ENCODE data around the gene MMP11. TPM values are rescaled to one million over a fixed set of nuclear protein-coding genes. Genes with fewer than 3 reads are reported as not detected.

Gene MMP11
- total RNA-seq, 1 donor from 2014 or later: 1.0 TPM

DNA sequence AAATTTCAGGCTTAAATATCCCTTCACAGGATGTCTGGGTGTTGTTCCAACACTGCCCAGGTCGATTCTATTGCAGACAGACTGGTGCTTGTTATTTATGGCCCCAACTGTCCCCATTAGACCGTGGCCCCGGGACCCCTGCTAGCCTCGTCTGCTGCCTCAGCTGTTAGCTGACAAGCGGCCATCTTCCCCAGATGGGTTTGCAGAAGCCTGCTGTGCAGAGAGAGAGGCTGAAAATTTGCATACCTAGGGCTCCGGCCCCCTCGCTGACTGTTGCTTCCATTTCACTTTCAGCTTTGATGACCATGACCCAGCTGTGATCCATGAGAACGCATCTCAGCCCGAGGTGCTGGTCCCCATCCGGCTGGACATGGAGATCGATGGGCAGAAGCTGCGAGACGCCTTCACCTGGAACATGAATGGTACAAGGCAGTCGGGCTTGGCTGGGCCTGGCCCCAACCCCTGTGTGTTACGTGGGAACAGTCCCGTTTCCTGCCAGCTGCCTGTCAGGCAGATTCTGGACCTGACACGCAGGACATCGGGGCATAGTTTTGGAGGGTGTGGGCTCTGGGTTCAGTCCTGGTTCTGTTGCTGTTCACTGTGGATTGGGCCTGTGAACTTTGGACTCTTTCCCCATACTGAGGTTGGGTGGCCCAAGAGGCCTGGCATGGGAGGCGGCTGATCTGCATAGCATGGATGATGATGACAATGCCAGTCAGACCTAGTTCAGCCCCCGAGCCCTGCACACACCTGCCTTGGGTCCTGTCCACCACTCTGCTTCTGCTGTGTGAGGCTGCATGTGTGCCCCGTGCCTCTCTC, 30.6 kb downstream of the MMP11 start:
- Mint-ChIP-seq H3K27me3 (ENCODE audit: low read depth) (no peaks in the 10 kb centered on the region), H3K36me3 (ENCODE audit: low read depth) (peaks cover 65% of the 10 kb centered on the region), H3K27ac (no peak overlapping the region), H3K9me3 (no peaks in the 10 kb centered on the region), H3K4me1 (ENCODE audit: low read depth) (no peaks in the 10 kb centered on the region), H3K4me3 (ENCODE audit: low read depth) (no peak overlapping the region)
- intact Hi-C loops (cut with micrococcal nuclease): no loop called here
- no peak for DNase-seq (ENCODE audit: low spot score)

GRCh38 chr22:23804781-23805291, 32.2 kb downstream of the MMP11 start:
- no peaks in the 10 kb centered on the region for H3K27me3 Mint-ChIP-seq (ENCODE audit: low read depth)
- peaks cover 59% of the 10 kb centered on the region for H3K36me3 Mint-ChIP-seq (ENCODE audit: low read depth)
- no peak overlapping the region for H3K27ac Mint-ChIP-seq
- no peak for DNase-seq (ENCODE audit: low spot score)
- intact Hi-C loops (cut with micrococcal nuclease): no loop called here
- H3K4me3 Mint-ChIP-seq (ENCODE audit: low read depth): no peak overlapping the region
- no peaks in the 10 kb centered on the region for H3K4me1 Mint-ChIP-seq (ENCODE audit: low read depth)
- no peaks in the 10 kb centered on the region for H3K9me3 Mint-ChIP-seq

GRCh38 chr22:23806837-23807236, 34.2 kb downstream of the MMP11 start:
- Mint-ChIP-seq H3K27me3 (ENCODE audit: low read depth) (no peaks in the 10 kb centered on the region), H3K27ac (no peak overlapping the region), H3K36me3 (ENCODE audit: low read depth) (peaks cover 60% of the 10 kb centered on the region), H3K4me3 (ENCODE audit: low read depth) (no peak overlapping the region), H3K4me1 (ENCODE audit: low read depth) (peaks cover 4% of the 10 kb centered on the region), H3K9me3 (no peaks in the 10 kb centered on the region)
- no peak for DNase-seq (ENCODE audit: low spot score)
- intact Hi-C loops (cut with micrococcal nuclease): no loop called here

- Mint-ChIP-seq H3K27me3 (ENCODE audit: low read depth) (no peaks in the 10 kb centered on the region), H3K9me3 (no peaks in the 10 kb centered on the region), H3K36me3 (ENCODE audit: low read depth) (peaks cover 55% of the 10 kb centered on the region), H3K4me1 (ENCODE audit: low read depth) (peaks cover 8% of the 10 kb centered on the region), H3K27ac (no peak overlapping the region), H3K4me3 (ENCODE audit: low read depth) (no peak overlapping the region)
- no peak for DNase-seq (ENCODE audit: low spot score)
- intact Hi-C loops (cut with micrococcal nuclease): no loop called here
Measured at GRCh38 chr22:23812378-23812777, 39.7 kb downstream of the MMP11 start.

GRCh38 chr22:23815541-23816155, 43.0 kb downstream of the MMP11 start:
- H3K36me3 Mint-ChIP-seq (ENCODE audit: low read depth): peaks cover 68% of the 10 kb centered on the region
- H3K4me3 Mint-ChIP-seq (ENCODE audit: low read depth): no peak overlapping the region
- H3K4me1 Mint-ChIP-seq (ENCODE audit: low read depth): peaks cover 19% of the 10 kb centered on the region

DNA sequence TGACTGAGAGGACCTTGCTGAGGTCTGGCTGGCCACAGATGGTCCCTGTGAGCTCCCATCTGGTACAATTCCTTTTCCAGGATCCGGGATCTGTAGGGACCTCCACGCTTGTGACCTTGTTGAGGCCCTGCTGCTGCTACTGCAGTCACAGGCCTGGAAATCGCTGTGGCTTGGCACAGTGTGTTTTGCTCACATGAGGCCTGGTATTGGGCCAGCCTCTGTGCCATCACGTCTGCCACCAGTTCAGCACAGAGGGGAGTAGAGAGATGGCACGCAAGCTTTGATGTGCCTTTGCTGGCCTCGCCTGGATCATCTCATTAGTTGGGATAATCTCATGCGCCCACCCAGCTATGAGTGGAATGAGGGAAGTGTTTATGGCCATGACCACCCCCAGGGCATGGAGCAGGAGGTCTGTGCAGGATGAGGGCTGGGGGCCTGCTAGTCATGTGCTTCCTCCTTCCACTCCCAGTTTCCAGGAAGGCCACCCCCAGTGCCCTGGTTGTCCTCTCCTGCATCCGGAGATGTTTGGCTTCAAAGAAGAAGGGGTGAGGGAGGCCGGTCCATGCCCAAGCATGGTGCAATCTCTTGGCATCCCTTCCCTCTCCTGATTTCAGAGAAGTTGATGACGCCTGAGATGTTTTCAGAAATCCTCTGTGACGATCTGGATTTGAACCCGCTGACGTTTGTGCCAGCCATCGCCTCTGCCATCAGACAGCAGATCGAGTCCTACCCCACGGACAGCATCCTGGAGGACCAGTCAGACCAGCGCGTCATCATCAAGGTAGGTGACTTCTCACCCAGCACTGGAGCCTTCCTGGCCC, 43.7 kb downstream of the MMP11 start:
- H3K27ac Mint-ChIP-seq: no peak overlapping the region
- H3K9me3 Mint-ChIP-seq: no peaks in the 10 kb centered on the region
- peaks cover 68% of the 10 kb centered on the region for H3K36me3 Mint-ChIP-seq (ENCODE audit: low read depth)
- H3K27me3 Mint-ChIP-seq (ENCODE audit: low read depth): no peaks in the 10 kb centered on the region
- H3K4me1 Mint-ChIP-seq (ENCODE audit: low read depth): peaks cover 21% of the 10 kb centered on the region
- intact Hi-C loops (cut with micrococcal nuclease): no loop called here
- no peak for DNase-seq (ENCODE audit: low spot score)
- no peak overlapping the region for H3K4me3 Mint-ChIP-seq (ENCODE audit: low read depth)

More at GRCh38 chr22:23815541-23816155, 43.0 kb downstream of the MMP11 start:
- Mint-ChIP-seq H3K27me3 (ENCODE audit: low read depth) (no peaks in the 10 kb centered on the region), H3K9me3 (no peaks in the 10 kb centered on the region), H3K27ac (no peak overlapping the region)
- intact Hi-C loops (cut with micrococcal nuclease): no loop called here
- DNase-seq (ENCODE audit: low spot score): no peak

DNA sequence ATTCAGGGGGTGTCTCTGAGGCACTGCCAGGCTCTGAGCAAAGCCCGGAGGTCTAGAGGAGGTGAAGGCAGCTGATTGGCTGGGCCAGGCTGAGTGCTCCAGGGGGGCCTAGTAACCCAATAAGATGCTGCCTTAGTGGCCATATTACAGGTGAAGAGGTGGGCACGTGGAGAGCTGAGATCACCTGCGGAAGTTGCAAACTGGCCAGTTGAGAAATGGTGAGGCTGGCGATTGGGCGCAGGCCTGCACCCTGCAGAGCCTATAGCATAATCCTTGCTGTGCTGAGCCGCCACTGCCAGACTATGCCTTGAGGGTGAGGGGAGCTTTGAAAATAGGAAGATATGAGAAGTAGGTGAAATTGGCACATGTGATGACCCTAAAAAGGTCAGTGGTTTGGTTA, 44.5 kb downstream of the MMP11 start:
- H3K27me3 Mint-ChIP-seq (ENCODE audit: low read depth): no peaks in the 10 kb centered on the region
- no peak overlapping the region for H3K4me3 Mint-ChIP-seq (ENCODE audit: low read depth)
- no peak for DNase-seq (ENCODE audit: low spot score)
- H3K4me1 Mint-ChIP-seq (ENCODE audit: low read depth): peaks cover 21% of the 10 kb centered on the region
- H3K27ac Mint-ChIP-seq: peak overlapping the region; percentile 39
- peaks cover 71% of the 10 kb centered on the region for H3K36me3 Mint-ChIP-seq (ENCODE audit: low read depth)
- intact Hi-C loops (cut with micrococcal nuclease): no loop called here
- H3K9me3 Mint-ChIP-seq: no peaks in the 10 kb centered on the region

GRCh38 chr22:23818541-23818940, 45.9 kb downstream of the MMP11 start:
- H3K36me3 Mint-ChIP-seq (ENCODE audit: low read depth): peaks cover 74% of the 10 kb centered on the region
- peaks cover 21% of the 10 kb centered on the region for H3K4me1 Mint-ChIP-seq (ENCODE audit: low read depth)
- H3K9me3 Mint-ChIP-seq: no peaks in the 10 kb centered on the region
- no peak overlapping the region for H3K27ac Mint-ChIP-seq
- no peak for DNase-seq (ENCODE audit: low spot score)
- H3K4me3 Mint-ChIP-seq (ENCODE audit: low read depth): no peak overlapping the region
- no peaks in the 10 kb centered on the region for H3K27me3 Mint-ChIP-seq (ENCODE audit: low read depth)
- intact Hi-C loops (cut with micrococcal nuclease): no loop called here

DNA sequence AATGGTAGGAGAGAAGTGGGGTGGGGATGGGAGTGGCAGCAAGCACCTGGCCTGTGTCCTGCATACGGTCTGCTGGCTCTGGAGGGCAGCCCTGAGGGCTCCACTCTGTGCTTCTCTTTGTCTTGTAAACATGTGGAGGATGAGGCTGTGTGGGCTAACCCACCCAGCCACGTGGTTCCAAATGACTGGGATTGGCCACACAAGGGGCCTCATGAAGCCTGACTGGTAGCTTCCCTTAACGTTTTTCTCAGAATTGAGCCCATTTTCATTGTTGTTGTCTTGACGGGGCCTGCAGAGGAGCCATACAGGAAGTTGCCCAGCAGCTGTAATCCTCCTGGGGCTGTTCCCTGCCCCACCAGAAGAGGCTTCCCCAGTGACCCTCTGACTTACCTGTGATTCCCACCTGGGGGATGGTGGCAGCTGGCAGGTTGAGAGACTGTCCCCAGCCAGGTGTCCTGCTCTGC, 48.1 kb downstream of the MMP11 start:
- H3K36me3 Mint-ChIP-seq (ENCODE audit: low read depth): peaks cover 78% of the 10 kb centered on the region
- no peaks in the 10 kb centered on the region for H3K27me3 Mint-ChIP-seq (ENCODE audit: low read depth)
- peaks cover 26% of the 10 kb centered on the region for H3K4me1 Mint-ChIP-seq (ENCODE audit: low read depth)
- no peak overlapping the region for H3K4me3 Mint-ChIP-seq (ENCODE audit: low read depth)
- H3K9me3 Mint-ChIP-seq: no peaks in the 10 kb centered on the region
- peak overlapping the region; percentile 74 for H3K27ac Mint-ChIP-seq
- peak; percentile 28 for DNase-seq (ENCODE audit: low spot score)
- intact Hi-C loops (cut with micrococcal nuclease): no loop called here

DNA sequence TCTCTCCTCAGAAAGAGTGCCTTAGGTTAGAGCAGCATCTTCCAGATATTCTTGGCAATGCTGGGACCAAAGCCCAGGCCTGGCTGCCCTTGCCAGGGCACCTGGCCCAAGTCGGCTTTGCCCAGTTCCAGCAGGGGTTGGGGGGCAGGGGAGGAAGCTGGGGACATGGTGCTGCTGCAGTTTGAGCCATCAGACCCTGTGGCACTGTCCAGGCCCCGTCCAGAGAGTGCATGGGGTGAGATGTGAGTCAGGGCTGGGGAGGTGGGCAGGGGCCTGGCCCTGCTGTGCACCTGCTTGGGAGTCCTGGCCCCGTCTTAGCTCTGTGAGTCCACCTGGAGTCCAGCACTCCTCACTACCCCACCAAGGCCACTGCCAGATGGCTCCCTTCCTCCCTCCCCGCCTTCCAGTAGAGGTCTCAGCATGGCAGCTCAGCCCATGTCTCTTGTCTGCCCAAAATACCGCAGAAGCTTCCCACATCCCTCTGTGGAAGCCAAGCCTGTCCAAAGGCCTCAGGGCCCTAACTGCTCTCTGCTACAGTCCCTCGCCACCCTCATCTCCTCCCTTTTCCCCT, 49.5 kb downstream of the MMP11 start:
- peaks cover 28% of the 10 kb centered on the region for H3K4me1 Mint-ChIP-seq (ENCODE audit: low read depth)
- intact Hi-C loops (cut with micrococcal nuclease): no loop called here
- no peaks in the 10 kb centered on the region for H3K9me3 Mint-ChIP-seq
- peaks cover 76% of the 10 kb centered on the region for H3K36me3 Mint-ChIP-seq (ENCODE audit: low read depth)
- DNase-seq (ENCODE audit: low spot score): no peak
- H3K27ac Mint-ChIP-seq: peak overlapping the region; percentile 30
- H3K4me3 Mint-ChIP-seq (ENCODE audit: low read depth): no peak overlapping the region
- no peaks in the 10 kb centered on the region for H3K27me3 Mint-ChIP-seq (ENCODE audit: low read depth)

DNA sequence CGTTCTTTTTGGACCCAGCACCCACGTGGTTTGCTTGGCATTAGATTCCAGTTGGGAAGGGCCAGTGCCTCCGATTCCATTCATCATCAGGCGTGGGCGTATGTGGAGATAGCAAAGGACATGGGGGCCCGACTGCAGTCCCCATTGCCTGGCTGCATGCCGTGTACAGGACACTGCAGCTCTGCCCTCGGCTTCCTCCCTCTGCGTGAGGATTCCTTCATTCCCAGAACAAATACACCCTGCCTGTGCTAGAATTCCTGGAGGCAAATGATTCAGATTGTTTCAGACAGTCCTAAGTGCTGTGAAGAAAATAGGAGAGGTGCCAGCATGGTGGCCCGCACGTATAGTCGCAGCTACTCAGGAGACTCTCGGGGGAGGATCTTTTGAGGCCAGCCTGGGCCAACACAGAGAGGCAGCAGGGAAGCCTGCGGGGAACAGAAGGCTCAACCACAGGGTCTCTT, 50.7 kb downstream of the MMP11 start:
- Mint-ChIP-seq H3K4me1 (ENCODE audit: low read depth) (peaks cover 25% of the 10 kb centered on the region), H3K36me3 (ENCODE audit: low read depth) (peaks cover 70% of the 10 kb centered on the region), H3K27me3 (ENCODE audit: low read depth) (no peaks in the 10 kb centered on the region), H3K9me3 (no peaks in the 10 kb centered on the region), H3K27ac (no peak overlapping the region), H3K4me3 (ENCODE audit: low read depth) (no peak overlapping the region)
- intact Hi-C loops (cut with micrococcal nuclease): no loop called here
- no peak for DNase-seq (ENCODE audit: low spot score)

- Mint-ChIP-seq H3K9me3 (no peaks in the 10 kb centered on the region), H3K27ac (peak overlapping the region; percentile 20), H3K27me3 (ENCODE audit: low read depth) (no peaks in the 10 kb centered on the region), H3K36me3 (ENCODE audit: low read depth) (peaks cover 67% of the 10 kb centered on the region), H3K4me3 (ENCODE audit: low read depth) (no peak overlapping the region), H3K4me1 (ENCODE audit: low read depth) (peaks cover 22% of the 10 kb centered on the region)
- no peak for DNase-seq (ENCODE audit: low spot score)
- intact Hi-C loops (cut with micrococcal nuclease): no loop called here
Measured at GRCh38 chr22:23824476-23825245, 52.0 kb downstream of the MMP11 start.

Data from activated T-helper 2 cell treated with anti-CD3 and anti-CD28 coated beads, Interferon-gamma antibody, Interleukin-2, Interleukin-4, amounts not matched to agents 10 μg/mL and 5 μg/mL and 100 μg/mL, durations not matched to agents 14 hours and 24 hours and 36 hours (primary cell).